GM12873 (cell line): ENCODE results near the gene CELA2B.

Experiments
- TF ChIP-seq, protein P1 (sequence below): IDR thresholded peaks from 2 replicates; pipeline ENCODE4 v1.5.1; 2012; ENCODE audit warnings: low read depth, mild to moderate bottlenecking, moderate library complexity, low read length, control low read depth; ENCODE audit not compliant: insufficient read depth; ENCODE audit errors: missing control alignments

The CELA2B gene

DNA sequence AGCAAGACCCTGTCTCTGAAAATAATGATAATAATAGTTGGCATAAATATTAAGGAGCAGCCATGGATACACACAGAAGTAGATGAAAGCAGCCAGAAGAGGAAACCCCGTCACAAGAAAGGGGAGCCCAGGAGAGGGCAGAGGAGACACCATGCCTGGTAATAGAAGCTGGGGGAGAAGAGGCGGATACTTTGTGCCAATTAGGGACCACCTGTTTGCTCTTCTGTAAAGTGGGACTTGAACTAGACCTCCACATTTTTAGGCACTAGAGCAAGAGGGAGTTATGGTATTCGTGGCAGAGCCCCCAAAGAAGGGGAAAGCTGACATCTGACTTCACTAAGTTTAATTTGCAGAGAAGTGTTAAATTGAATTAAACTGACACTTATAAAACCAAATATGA, 12.5 kb downstream of the CELA2B start:
- TF ChIP-seq, protein P1, sequence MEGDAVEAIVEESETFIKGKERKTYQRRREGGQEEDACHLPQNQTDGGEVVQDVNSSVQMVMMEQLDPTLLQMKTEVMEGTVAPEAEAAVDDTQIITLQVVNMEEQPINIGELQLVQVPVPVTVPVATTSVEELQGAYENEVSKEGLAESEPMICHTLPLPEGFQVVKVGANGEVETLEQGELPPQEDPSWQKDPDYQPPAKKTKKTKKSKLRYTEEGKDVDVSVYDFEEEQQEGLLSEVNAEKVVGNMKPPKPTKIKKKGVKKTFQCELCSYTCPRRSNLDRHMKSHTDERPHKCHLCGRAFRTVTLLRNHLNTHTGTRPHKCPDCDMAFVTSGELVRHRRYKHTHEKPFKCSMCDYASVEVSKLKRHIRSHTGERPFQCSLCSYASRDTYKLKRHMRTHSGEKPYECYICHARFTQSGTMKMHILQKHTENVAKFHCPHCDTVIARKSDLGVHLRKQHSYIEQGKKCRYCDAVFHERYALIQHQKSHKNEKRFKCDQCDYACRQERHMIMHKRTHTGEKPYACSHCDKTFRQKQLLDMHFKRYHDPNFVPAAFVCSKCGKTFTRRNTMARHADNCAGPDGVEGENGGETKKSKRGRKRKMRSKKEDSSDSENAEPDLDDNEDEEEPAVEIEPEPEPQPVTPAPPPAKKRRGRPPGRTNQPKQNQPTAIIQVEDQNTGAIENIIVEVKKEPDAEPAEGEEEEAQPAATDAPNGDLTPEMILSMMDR = no peak

DNA sequence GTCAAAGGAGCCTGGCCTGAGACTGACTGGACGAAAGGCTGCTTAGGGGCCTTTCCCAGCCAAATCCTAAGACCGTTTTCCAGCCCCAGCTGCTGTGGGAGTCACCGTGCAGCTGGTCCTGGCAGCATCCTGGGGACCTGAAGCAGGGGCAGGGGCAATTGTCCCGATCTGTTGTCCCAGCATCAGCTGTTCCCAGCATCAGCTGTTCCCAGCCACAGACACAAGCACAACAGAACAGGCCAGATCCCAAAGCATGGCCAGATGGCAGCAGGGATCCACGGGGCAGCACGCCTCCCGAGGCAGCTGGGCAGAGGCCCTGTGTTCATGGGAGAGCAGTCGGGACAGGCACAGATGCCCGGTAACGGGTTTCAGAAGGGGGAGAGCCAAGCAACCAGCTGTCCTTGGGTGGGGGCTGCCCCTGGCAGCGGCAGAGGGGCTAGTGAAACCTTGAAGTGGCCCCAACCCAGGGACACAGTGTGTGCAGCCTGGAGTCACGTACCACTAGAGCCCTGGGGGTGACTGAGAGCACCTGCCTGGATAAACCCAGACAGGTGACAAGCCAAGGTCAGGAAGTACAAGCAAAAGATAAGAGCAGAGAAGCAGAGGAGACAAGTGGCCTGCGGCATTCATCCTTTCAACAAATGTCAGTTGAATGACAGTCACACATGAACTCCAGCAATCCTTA, 13.3 kb downstream of the CELA2B start:
- TF ChIP-seq, protein P1 = no peak

DNA sequence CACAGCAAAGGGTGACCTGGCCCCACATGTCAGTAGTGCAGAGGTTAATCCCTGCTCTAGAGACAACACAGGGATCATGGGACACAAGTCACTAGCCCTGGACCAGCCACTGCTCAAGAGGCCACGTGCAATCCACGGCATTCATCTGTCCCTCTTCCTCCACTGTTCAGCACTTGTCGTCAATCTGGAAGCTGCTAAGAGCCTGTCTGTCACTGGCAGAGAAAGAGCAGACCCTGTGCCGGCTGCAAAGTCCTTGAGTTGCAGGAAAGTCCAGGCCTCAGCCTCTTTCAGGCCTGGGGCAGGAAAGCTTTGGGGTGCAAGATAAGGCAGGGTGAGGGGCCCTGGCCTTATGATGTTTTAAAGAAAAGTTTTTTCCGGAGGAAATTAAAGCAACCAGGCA, 16.7 kb downstream of the CELA2B start:
- TF ChIP-seq, protein P1 = no peak

DNA sequence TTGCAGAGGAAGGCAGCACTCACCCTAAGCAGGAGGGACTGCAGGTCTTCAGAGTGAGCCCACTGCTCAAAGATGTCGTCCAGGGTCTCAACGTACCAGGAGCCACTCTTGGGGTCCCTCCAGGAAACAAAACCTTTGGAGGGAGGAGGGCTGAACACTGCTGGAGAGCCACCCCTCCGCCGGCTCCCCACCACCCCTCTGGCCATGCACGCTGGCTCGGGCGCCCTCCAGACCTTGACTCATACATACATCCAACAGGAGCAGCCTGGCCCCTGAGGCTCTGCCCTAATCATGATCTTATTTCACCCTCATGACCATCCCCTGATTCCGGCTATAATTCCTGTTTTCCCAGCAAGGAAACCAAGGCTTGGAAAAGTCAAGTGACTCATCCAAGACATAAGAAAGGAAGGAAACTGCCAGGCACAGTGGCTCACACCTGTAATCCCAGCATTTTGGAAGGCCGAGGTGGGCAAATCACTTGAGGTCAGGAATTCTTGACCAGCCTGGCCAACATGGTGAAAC, 18.0 kb downstream of the CELA2B start:
- TF ChIP-seq, protein P1 = no peak

DNA sequence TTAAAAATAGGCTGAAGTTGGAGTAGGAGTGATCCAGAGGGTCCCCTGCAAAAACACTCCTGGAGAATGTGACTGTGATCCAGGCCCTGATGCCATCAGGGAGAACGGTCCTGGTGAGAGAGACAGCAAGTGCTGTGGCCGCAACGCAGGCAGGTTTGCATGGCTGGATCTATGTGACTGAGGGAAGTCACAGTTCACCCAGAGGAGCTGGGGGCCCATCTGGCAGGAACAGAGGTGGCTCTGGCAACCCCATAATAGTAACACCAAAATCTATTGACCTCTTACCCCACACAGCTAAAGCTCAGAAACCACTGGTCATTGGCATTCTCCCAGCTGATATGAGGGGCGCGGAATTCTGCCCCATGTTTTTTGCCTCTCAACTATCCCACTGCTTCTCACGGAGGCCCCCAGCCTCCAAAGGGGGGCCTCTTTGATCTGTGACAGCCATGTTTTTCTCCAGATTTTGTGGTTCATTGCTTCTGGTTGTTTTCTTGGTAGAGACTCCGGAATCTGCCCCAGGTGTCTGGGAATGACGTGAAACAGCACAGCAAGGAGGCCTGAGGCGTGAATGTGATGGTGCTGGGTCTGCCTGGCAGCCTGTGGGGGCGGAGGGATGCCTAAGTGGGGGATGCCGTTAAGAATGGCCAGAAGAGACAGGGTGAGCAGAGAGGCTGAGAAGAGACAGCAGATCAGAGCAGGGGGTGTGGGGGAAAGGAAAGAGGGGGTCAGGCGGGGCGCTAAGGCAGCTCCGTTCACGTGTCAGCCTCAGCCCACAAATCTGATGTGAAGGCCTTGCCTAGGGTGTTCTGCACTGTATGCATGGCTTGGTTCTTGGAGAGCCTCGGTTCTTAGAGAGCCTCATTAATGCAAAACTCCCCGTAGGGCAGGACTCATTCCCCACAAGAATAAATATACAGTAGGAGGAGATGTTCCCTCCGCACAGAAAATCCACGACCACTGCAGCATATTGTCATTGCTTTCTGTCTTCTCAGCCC, 24.6 kb downstream of the CELA2B start:
- TF ChIP-seq, protein P1 = no peak

DNA sequence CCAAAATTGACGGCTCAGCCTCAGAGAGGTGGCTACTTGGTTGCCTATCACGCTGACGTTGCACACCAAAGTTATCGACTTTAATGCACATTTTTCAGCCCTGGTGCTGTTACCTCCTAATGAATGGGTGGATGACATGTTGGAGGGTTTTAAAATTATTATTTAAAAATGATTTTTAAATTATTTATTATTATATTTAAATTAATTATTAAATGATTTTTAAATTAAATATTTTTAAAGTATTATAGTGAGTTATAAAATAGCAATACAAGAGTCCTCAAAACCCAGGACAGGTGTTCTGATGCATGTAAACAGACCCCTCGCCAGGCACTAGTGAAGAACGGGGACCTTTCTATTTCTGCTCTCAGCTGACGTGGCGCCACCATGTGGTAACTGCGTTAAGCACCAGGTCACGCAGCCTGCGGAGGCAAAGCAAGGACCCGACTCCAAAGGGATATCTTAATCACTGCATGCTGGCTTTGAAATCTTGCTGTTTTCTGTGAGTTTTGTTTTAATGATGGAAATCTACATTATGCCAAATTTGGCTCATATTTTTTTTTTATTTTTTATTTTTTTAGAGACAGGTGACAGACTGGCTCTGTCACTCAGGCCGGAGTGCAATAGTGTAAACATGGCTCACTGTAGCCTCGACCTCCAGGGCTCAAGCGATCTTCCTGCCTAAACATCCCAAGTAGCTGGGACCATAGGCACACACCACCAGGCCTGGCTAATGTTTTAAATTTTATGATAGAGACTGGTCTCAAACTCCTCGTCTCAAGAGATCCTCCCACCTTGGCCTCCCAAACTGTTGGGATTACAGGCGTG, 25.5 kb downstream of the CELA2B start:
- TF ChIP-seq, protein P1 = peak; percentile 85
